ENCODE measurements around the gene SFRP2. TPM values are rescaled to one million over a fixed set of nuclear protein-coding genes. Genes with fewer than 3 reads are reported as not detected.

Gene SFRP2
- total RNA-seq, 2 experiments from 2014 or later, result not detected

DNA sequence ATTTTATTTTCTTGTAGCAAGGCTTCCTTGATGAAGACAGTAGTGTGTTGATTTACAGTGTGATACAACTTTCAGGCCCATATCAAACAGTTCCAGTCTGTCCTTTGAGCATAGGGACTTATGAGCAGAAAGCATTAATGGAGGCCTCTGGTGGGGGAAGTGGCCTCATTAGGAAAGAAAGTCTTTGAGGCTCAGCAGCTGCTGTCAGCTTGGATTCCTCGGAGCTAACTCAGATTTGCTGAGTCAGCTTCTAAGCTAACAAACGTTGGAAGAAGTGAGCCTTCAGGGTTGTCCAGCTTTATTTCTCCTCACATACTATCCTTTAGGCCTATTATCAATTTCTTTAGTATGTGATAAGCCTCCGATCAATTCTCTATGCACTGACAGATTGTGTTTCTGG, 15.8 kb upstream of the SFRP2 start:
- BruUV-seq (replicated peaks), result no TSS peak
- H3K9me3 ChIP-seq (ENCODE audit: low read length), result no peaks in the 10 kb centered on the region
- TF ChIP-seq, protein P1, sequence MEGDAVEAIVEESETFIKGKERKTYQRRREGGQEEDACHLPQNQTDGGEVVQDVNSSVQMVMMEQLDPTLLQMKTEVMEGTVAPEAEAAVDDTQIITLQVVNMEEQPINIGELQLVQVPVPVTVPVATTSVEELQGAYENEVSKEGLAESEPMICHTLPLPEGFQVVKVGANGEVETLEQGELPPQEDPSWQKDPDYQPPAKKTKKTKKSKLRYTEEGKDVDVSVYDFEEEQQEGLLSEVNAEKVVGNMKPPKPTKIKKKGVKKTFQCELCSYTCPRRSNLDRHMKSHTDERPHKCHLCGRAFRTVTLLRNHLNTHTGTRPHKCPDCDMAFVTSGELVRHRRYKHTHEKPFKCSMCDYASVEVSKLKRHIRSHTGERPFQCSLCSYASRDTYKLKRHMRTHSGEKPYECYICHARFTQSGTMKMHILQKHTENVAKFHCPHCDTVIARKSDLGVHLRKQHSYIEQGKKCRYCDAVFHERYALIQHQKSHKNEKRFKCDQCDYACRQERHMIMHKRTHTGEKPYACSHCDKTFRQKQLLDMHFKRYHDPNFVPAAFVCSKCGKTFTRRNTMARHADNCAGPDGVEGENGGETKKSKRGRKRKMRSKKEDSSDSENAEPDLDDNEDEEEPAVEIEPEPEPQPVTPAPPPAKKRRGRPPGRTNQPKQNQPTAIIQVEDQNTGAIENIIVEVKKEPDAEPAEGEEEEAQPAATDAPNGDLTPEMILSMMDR (conservative IDR thresholded peaks at IDR 0.05; ENCODE audit: low read length), result no peak
- no peak for TF ChIP-seq EZH2phosphoT487 (IDR thresholded peaks at IDR 0.05; ENCODE audit: borderline replicate concordance, low read depth, low read length)
- DNase-seq (ENCODE audit: low spot score), result no peak
- H2AFZ ChIP-seq (ENCODE audit: low read length), result no peak overlapping the region
- intact Hi-C loops (cut with micrococcal nuclease; ENCODE audit: unreplicated experiment), result no loop called here
- no peak overlapping the region for H3K4me2 ChIP-seq (ENCODE audit: low read length)
- H3K4me1 ChIP-seq (ENCODE audit: insufficient read depth, low read length, poor library complexity, severe bottlenecking), result no peaks in the 10 kb centered on the region
- no peaks in the 10 kb centered on the region for H3K9me2 ChIP-seq (ENCODE audit: insufficient read depth, low read length)
- ChIA-PET POLR2A (interaction anchor here (1.2 kb wide), 1 partner anchor 10 kb away, joined by 3 read pairs; no protein-coding TSS in a partner anchor), CTCF (ENCODE audit: unreplicated experiment) (interaction anchor here (0.5 kb wide), 1 partner anchor 11 kb away, joined by 3 read pairs; no protein-coding TSS in a partner anchor)
- no peak overlapping the region for H3K27ac ChIP-seq (ENCODE audit: low read depth, low read length, poor library complexity, severe bottlenecking)
- no peak overlapping the region for H3K4me3 ChIP-seq (ENCODE audit: low read depth, low read length, poor library complexity, severe bottlenecking)
- H3K36me3 ChIP-seq (ENCODE audit: insufficient read depth, low read length), result no peaks in the 10 kb centered on the region
- H4K20me1 ChIP-seq (ENCODE audit: insufficient read depth, low read length), result no peaks in the 10 kb centered on the region
- H3K79me2 ChIP-seq (ENCODE audit: insufficient read depth, low read depth, low read length), result no peaks in the 10 kb centered on the region

DNA sequence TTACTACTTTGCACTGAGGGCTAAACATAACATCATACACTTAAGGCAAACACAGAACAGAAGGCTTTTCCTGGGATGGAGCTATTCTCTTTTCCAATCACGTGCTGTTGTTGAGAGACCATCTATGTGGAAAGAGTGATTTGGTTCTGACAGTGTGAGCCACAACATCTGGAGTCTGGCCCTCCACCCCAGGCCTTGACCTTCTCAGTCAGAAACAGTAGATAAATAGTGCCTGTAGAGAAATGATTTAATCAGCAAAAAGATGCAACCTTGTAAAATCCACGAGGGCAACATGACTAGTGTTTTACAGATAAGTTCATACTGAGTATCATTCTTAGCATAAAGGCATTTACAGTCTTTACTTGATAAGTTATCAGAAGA, 10.8 kb upstream of the SFRP2 start:
- H2AFZ ChIP-seq (ENCODE audit: low read length), result no peak overlapping the region
- no peaks in the 10 kb centered on the region for H3K4me1 ChIP-seq (ENCODE audit: insufficient read depth, low read length, poor library complexity, severe bottlenecking)
- CTCF ChIA-PET (ENCODE audit: unreplicated experiment), result no interaction called here
- H3K79me2 ChIP-seq (ENCODE audit: insufficient read depth, low read depth, low read length), result no peaks in the 10 kb centered on the region
- no peak overlapping the region for H3K27ac ChIP-seq (ENCODE audit: low read depth, low read length, poor library complexity, severe bottlenecking)
- intact Hi-C loops (cut with micrococcal nuclease; ENCODE audit: unreplicated experiment), result no loop called here
- no peak for DNase-seq (ENCODE audit: low spot score)
- H3K4me2 ChIP-seq (ENCODE audit: low read length), result no peak overlapping the region
- no peak for TF ChIP-seq EZH2phosphoT487 (IDR thresholded peaks at IDR 0.05; ENCODE audit: borderline replicate concordance, low read depth, low read length)
- TF ChIP-seq, protein P1 (conservative IDR thresholded peaks at IDR 0.05; ENCODE audit: low read length), result no peak
- no peaks in the 10 kb centered on the region for H4K20me1 ChIP-seq (ENCODE audit: insufficient read depth, low read length)
- H3K9me3 ChIP-seq (ENCODE audit: low read length), result no peaks in the 10 kb centered on the region
- no peaks in the 10 kb centered on the region for H3K36me3 ChIP-seq (ENCODE audit: insufficient read depth, low read length)
- POLR2A ChIA-PET, result no interaction called here
- no peak overlapping the region for H3K4me3 ChIP-seq (ENCODE audit: low read depth, low read length, poor library complexity, severe bottlenecking)
- no TSS peak for BruUV-seq (replicated peaks)
- no peaks in the 10 kb centered on the region for H3K9me2 ChIP-seq (ENCODE audit: insufficient read depth, low read length)

DNA sequence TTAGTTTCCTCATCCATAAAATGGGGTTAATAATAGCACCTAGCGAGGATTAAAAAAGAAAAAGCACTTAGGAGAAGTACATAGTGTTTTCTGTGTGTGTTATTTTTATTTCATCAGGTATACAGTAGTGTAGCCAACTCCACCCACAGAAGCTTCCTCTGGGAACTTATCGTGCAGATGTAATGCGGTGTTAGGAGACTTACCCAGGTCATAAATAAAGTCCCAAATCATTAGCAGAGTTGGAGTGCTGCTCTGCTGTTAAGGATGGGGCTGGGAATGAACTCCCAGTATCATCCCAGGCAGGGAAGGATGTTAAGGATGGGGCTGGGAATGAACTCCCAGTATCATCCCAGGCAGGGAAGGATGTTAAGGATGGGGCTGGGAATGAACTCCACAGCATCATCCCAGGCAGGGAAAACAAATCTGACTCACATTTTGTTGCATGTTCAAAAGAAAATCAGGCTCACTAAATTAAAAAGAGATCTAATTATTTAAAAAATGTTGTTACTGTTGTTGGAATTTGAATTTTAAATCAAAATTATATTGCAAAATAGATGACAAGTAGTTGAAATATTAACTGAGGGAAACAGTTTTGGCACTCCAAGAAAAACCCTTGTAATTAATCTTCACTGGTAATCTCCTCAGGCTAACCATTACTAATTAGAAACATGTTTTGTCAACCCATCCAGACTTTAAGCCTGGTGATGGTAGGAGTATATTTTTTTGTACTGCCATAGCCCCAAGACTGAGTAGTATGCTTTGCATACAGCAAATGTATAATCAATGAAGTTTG, 10.2 kb upstream of the SFRP2 start:
- Histone ChIP-seq H3K4me2 (ENCODE audit: low read length) (no peak overlapping the region), H4K20me1 (ENCODE audit: insufficient read depth, low read length) (no peaks in the 10 kb centered on the region), H2AFZ (ENCODE audit: low read length) (no peak overlapping the region), H3K27ac (ENCODE audit: low read depth, low read length, poor library complexity, severe bottlenecking) (no peak overlapping the region), H3K79me2 (ENCODE audit: insufficient read depth, low read depth, low read length) (no peaks in the 10 kb centered on the region), H3K4me1 (ENCODE audit: insufficient read depth, low read length, poor library complexity, severe bottlenecking) (no peaks in the 10 kb centered on the region), H3K4me3 (ENCODE audit: low read depth, low read length, poor library complexity, severe bottlenecking) (no peak overlapping the region), H3K9me3 (ENCODE audit: low read length) (no peaks in the 10 kb centered on the region), H3K36me3 (ENCODE audit: insufficient read depth, low read length) (no peaks in the 10 kb centered on the region), H3K9me2 (ENCODE audit: insufficient read depth, low read length) (no peaks in the 10 kb centered on the region)
- DNase-seq (ENCODE audit: low spot score), result no peak
- ChIA-PET CTCF (ENCODE audit: unreplicated experiment) (no interaction called here), POLR2A (no interaction called here)
- no TSS peak for BruUV-seq (replicated peaks)
- intact Hi-C loops (cut with micrococcal nuclease; ENCODE audit: unreplicated experiment), result no loop called here
- TF ChIP-seq, protein P1 (conservative IDR thresholded peaks at IDR 0.05; ENCODE audit: low read length), result no peak
- no peak for TF ChIP-seq EZH2phosphoT487 (IDR thresholded peaks at IDR 0.05; ENCODE audit: borderline replicate concordance, low read depth, low read length)
